Measurements from ENCODE around the gene SLC16A14.

GRCh38 chr2:230071421-230071820 lies 2.7 kb upstream of the SLC16A14 start:
- TF ChIP-seq EGR1 (IDR thresholded peaks at IDR 0.05; ENCODE audit: borderline replicate concordance, low read depth, low read length) (no peak), EZH2 (IDR thresholded peaks at IDR 0.05; ENCODE audit: low read depth, low read length, severe bottlenecking) (no peak), POLR2A (IDR thresholded peaks at IDR 0.05; ENCODE audit: control extremely low read depth in 1 of 2, low read depth in 2 of 2, low read length in 2 of 2) (no peak), TBP (IDR thresholded peaks at IDR 0.05; ENCODE audit: low read depth, low read length) (no peak), KDM1A (IDR thresholded peaks at IDR 0.05; ENCODE audit: borderline replicate concordance, low read length) (no peak), JUND (IDR thresholded peaks at IDR 0.05; ENCODE audit: low read length) (no peak), CREB1 (IDR thresholded peaks at IDR 0.05) (no peak), CHD7 (IDR thresholded peaks at IDR 0.05; ENCODE audit: insufficient replicate concordance, low read length) (no peak), SP1 (IDR thresholded peaks at IDR 0.05; ENCODE audit: low read depth, low read length) (no peak), BACH1 (IDR thresholded peaks at IDR 0.05; ENCODE audit: low read length) (no peak), YY1 (IDR thresholded peaks at IDR 0.05; ENCODE audit: low read depth, low read length) (no peak), HDAC2 (IDR thresholded peaks at IDR 0.05; ENCODE audit: borderline replicate concordance in 1 of 2, low read depth in 2 of 2, low read length in 2 of 2) (no peak)
- TF ChIP-seq, protein P1, sequence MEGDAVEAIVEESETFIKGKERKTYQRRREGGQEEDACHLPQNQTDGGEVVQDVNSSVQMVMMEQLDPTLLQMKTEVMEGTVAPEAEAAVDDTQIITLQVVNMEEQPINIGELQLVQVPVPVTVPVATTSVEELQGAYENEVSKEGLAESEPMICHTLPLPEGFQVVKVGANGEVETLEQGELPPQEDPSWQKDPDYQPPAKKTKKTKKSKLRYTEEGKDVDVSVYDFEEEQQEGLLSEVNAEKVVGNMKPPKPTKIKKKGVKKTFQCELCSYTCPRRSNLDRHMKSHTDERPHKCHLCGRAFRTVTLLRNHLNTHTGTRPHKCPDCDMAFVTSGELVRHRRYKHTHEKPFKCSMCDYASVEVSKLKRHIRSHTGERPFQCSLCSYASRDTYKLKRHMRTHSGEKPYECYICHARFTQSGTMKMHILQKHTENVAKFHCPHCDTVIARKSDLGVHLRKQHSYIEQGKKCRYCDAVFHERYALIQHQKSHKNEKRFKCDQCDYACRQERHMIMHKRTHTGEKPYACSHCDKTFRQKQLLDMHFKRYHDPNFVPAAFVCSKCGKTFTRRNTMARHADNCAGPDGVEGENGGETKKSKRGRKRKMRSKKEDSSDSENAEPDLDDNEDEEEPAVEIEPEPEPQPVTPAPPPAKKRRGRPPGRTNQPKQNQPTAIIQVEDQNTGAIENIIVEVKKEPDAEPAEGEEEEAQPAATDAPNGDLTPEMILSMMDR (IDR thresholded peaks at IDR 0.05; ENCODE audit: control extremely low read depth in 1 of 3, insufficient read depth in 1 of 3, low read depth in 1 of 3, low read length in 3 of 3): no peak
- TF ChIP-seq, protein P2, sequence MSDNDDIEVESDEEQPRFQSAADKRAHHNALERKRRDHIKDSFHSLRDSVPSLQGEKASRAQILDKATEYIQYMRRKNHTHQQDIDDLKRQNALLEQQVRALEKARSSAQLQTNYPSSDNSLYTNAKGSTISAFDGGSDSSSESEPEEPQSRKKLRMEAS (IDR thresholded peaks at IDR 0.05): no peak
